ENCODE results near the gene GABRB3.

Gene GABRB3

DNA sequence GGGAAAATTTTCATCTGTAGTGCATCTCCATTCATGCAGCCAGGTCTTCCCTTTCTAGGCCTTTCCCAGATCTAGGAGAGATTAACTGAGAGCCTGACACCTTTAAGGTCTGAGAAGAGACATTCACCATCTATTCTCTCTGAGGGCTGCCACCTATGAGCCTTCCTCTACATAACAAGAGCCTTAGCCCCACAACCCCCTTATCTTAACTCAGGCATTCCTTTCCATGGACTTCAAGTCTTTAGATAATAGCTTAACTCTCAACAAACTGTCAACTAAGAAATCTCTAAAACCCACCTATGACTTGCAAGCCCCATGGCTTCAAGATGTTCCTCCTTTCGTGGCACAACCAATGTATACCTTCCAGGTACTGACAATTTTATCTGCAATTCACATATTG, 121.0 kb downstream of the GABRB3 start:
- no peak for TF ChIP-seq ZNF121 (tag by site-specific recombination; IDR thresholded peaks at IDR 0.05)
- TF ChIP-seq ZXDB (tag by site-specific recombination; IDR thresholded peaks at IDR 0.05): no peak
- TF ChIP-seq GLI2 (tag by site-specific recombination; IDR thresholded peaks at IDR 0.05; ENCODE audit: borderline replicate concordance, low read depth): no peak
- TF ChIP-seq ZNF23 (tag by site-specific recombination; IDR thresholded peaks at IDR 0.05; ENCODE audit: borderline replicate concordance): no peak
- TF ChIP-seq EGR2 (tag by site-specific recombination; IDR thresholded peaks at IDR 0.05; ENCODE audit: low read depth): no peak
- TF ChIP-seq, protein P1, sequence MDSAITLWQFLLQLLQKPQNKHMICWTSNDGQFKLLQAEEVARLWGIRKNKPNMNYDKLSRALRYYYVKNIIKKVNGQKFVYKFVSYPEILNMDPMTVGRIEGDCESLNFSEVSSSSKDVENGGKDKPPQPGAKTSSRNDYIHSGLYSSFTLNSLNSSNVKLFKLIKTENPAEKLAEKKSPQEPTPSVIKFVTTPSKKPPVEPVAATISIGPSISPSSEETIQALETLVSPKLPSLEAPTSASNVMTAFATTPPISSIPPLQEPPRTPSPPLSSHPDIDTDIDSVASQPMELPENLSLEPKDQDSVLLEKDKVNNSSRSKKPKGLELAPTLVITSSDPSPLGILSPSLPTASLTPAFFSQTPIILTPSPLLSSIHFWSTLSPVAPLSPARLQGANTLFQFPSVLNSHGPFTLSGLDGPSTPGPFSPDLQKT (IDR thresholded peaks at IDR 0.05; ENCODE audit: borderline replicate concordance, low read depth, low read length): no peak
- TF ChIP-seq ZNF830 (tag by site-specific recombination; IDR thresholded peaks at IDR 0.05; ENCODE audit: low read depth): no peak
- no peak for TF ChIP-seq ZNF777 (tag by site-specific recombination; IDR thresholded peaks at IDR 0.05; ENCODE audit: borderline replicate concordance)
- TF ChIP-seq KLF1 (tag by site-specific recombination; IDR thresholded peaks at IDR 0.05): no peak
- TF ChIP-seq ZNF223 (tag by site-specific recombination; IDR thresholded peaks at IDR 0.05): no peak
- TF ChIP-seq KLF7 (tag by site-specific recombination; IDR thresholded peaks at IDR 0.05; ENCODE audit: borderline replicate concordance): no peak
- TF ChIP-seq ZNF19 (tag by site-specific recombination; IDR thresholded peaks at IDR 0.05; ENCODE audit: low read depth): no peak
- no peak for TF ChIP-seq ZBTB8A (tag by site-specific recombination; IDR thresholded peaks at IDR 0.05)
- no peak for TF ChIP-seq WT1 (tag by site-specific recombination; IDR thresholded peaks at IDR 0.05)
- no peak for TF ChIP-seq ZNF366 (tag by site-specific recombination; conservative IDR thresholded peaks at IDR 0.05)
- no peak for TF ChIP-seq SP3 (tag by site-specific recombination; IDR thresholded peaks at IDR 0.05)
- no peak for TF ChIP-seq ZNF362 (tag by site-specific recombination; IDR thresholded peaks at IDR 0.05)
- no peak for TF ChIP-seq REPIN1 (tag by site-specific recombination; IDR thresholded peaks at IDR 0.05; ENCODE audit: low read depth)
- CTCF ChIA-PET: no interaction called here
- no peak overlapping the region for H3K4me3 ChIP-seq (ENCODE audit: low read depth, low read length)
- H3K27ac ChIP-seq (ENCODE audit: extremely low read depth, low read depth, low read length): no peak overlapping the region
- H3K4me1 ChIP-seq (ENCODE audit: control insufficient read depth, insufficient read depth, low read length): no peaks in the 10 kb centered on the region
- no peaks in the 10 kb centered on the region for H3K36me3 ChIP-seq (ENCODE audit: control insufficient read depth in 2 of 2, insufficient read depth in 1 of 2, low read length in 2 of 2)
- POLR2A ChIA-PET: no interaction called here
- H3K9me3 ChIP-seq (ENCODE audit: control insufficient read depth, insufficient read depth, low read depth, low read length): no peaks in the 10 kb centered on the region

GRCh38 chr15:26648676-26649075, 124.2 kb downstream of the GABRB3 start:
- no peaks in the 10 kb centered on the region for H3K36me3 ChIP-seq (ENCODE audit: control insufficient read depth in 2 of 2, insufficient read depth in 1 of 2, low read length in 2 of 2)
- TF ChIP-seq YY2 (tag by site-specific recombination; IDR thresholded peaks at IDR 0.05) (no peak), ZNF266 (tag by site-specific recombination; IDR thresholded peaks at IDR 0.05; ENCODE audit: low read depth) (no peak), ZNF155 (tag by site-specific recombination; IDR thresholded peaks at IDR 0.05) (no peak), EGR2 (tag by site-specific recombination; IDR thresholded peaks at IDR 0.05; ENCODE audit: low read depth) (no peak), ZFP69B (tag by site-specific recombination; IDR thresholded peaks at IDR 0.05) (no peak)
- no peak overlapping the region for H3K27ac ChIP-seq (ENCODE audit: extremely low read depth, low read depth, low read length)
- CTCF ChIA-PET: no interaction called here
- no peaks in the 10 kb centered on the region for H3K9me3 ChIP-seq (ENCODE audit: control insufficient read depth, insufficient read depth, low read depth, low read length)
- POLR2A ChIA-PET: no interaction called here
- no peaks in the 10 kb centered on the region for H3K4me1 ChIP-seq (ENCODE audit: control insufficient read depth, insufficient read depth, low read length)
- no peak overlapping the region for H3K4me3 ChIP-seq (ENCODE audit: low read depth, low read length)

- no peak overlapping the region for H3K27ac ChIP-seq (ENCODE audit: extremely low read depth, low read depth, low read length)
- ChIA-PET POLR2A (no interaction called here), CTCF (no interaction called here)
- H3K9me3 ChIP-seq (ENCODE audit: control insufficient read depth, insufficient read depth, low read depth, low read length): no peaks in the 10 kb centered on the region
- no peaks in the 10 kb centered on the region for H3K4me1 ChIP-seq (ENCODE audit: control insufficient read depth, insufficient read depth, low read length)
- H3K36me3 ChIP-seq (ENCODE audit: control insufficient read depth in 2 of 2, insufficient read depth in 1 of 2, low read length in 2 of 2): no peaks in the 10 kb centered on the region
- no peak overlapping the region for H3K4me3 ChIP-seq (ENCODE audit: low read depth, low read length)
- TF ChIP-seq ZNF585B (tag by site-specific recombination; IDR thresholded peaks at IDR 0.05) (no peak), ZNF398 (tag by site-specific recombination; IDR thresholded peaks at IDR 0.05) (no peak), ZNF184 (tag by site-specific recombination; IDR thresholded peaks at IDR 0.05) (no peak), ZNF792 (tag by site-specific recombination; IDR thresholded peaks at IDR 0.05) (no peak), SCRT1 (tag by site-specific recombination; IDR thresholded peaks at IDR 0.05; ENCODE audit: borderline replicate concordance) (no peak), ZNF121 (tag by site-specific recombination; IDR thresholded peaks at IDR 0.05) (no peak), ZBTB10 (tag by site-specific recombination; IDR thresholded peaks at IDR 0.05) (no peak), REPIN1 (tag by site-specific recombination; IDR thresholded peaks at IDR 0.05; ENCODE audit: low read depth) (no peak)
These were observed 127.9 kb downstream of the GABRB3 start for GRCh38 chr15:26644948-26645347.

All from HEK293 (cell line).